Left ventricle myocardium inferior (tissue), 1 donor: ENCODE data around the gene STIMATE. TPM values are rescaled to one million over a fixed set of nuclear protein-coding genes. Genes with fewer than 3 reads are reported as not detected.

Source experiments
- DNase-seq: peaks from one replicate; pipeline ENCODE4 v3.0.0-alpha.2; 2020
- H3K27ac ChIP-seq: fragments of 200-600 bp; replicated peaks from 2 replicates; pipeline ENCODE4 v1.8.0; 2021
- H3K27me3 ChIP-seq: fragments of 200-600 bp; 2 replicates; pipeline ENCODE4 v1.8.0; 2021; ENCODE audit warnings: low read depth
- H3K36me3 ChIP-seq: fragments of 200-600 bp; 2 replicates; pipeline ENCODE4 v1.8.0; 2021
- H3K4me1 ChIP-seq: fragments of 200-600 bp; 2 replicates; pipeline ENCODE4 v1.8.0; 2021
- H3K4me3 ChIP-seq: fragments of 200-600 bp; 2 replicates; pipeline ENCODE4 v1.8.0; 2021; ENCODE audit warnings: mild to moderate bottlenecking, moderate library complexity
- H3K9me3 ChIP-seq: fragments of 200-600 bp; replicated peaks from 2 replicates; pipeline ENCODE4 v1.8.0; 2021
- intact Hi-C: fragments of 100-400 bp; cut with micrococcal nuclease; formaldehyde crosslinking; loops from one replicate; pipeline ENCODE4 v1.11.0; 2022
- total RNA-seq: library from RNA; stranded (reverse); fragmentation: NEBNext Ultra II Directional; extraction: Animal tissue kit (Norgen Biotek cat#: 25700); gene quantifications from one replicate; pipeline ENCODE4 v1.2.1, GENCODE V29; 2021
- TF ChIP-seq, protein P1 (sequence below): fragments of 200-600 bp; IDR thresholded peaks from 2 replicates; pipeline ENCODE4 v1.8.0; 2021; ENCODE audit warnings: antibody characterized with exemption, mild to moderate bottlenecking, borderline replicate concordance
- donor health status: DM: no; HTN: yes; CAD: no; lungs with severe emphysema.

Gene STIMATE
- total RNA-seq, 1 donor from 2014 or later: 6.3 TPM

- Histone ChIP-seq H3K27me3 (no peaks in the 10 kb centered on the region), H3K9me3 (no peaks in the 10 kb centered on the region), H3K4me3 (no peak overlapping the region), H3K27ac (no peak overlapping the region), H3K36me3 (peaks cover 17% of the 10 kb centered on the region), H3K4me1 (no peaks in the 10 kb centered on the region)
- DNase-seq: no peak
- intact Hi-C loops: no loop called here
- TF ChIP-seq, protein P1, sequence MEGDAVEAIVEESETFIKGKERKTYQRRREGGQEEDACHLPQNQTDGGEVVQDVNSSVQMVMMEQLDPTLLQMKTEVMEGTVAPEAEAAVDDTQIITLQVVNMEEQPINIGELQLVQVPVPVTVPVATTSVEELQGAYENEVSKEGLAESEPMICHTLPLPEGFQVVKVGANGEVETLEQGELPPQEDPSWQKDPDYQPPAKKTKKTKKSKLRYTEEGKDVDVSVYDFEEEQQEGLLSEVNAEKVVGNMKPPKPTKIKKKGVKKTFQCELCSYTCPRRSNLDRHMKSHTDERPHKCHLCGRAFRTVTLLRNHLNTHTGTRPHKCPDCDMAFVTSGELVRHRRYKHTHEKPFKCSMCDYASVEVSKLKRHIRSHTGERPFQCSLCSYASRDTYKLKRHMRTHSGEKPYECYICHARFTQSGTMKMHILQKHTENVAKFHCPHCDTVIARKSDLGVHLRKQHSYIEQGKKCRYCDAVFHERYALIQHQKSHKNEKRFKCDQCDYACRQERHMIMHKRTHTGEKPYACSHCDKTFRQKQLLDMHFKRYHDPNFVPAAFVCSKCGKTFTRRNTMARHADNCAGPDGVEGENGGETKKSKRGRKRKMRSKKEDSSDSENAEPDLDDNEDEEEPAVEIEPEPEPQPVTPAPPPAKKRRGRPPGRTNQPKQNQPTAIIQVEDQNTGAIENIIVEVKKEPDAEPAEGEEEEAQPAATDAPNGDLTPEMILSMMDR: no peak
Observed at GRCh38 chr3:52877085-52877484, 20.3 kb downstream of the STIMATE start.

- H3K9me3 ChIP-seq: no peaks in the 10 kb centered on the region
- intact Hi-C loops: no loop called here
- H3K36me3 ChIP-seq: peaks cover 10% of the 10 kb centered on the region
- TF ChIP-seq, protein P1: no peak
- no peak overlapping the region for H3K4me3 ChIP-seq
- H3K27ac ChIP-seq: no peak overlapping the region
- H3K4me1 ChIP-seq: no peaks in the 10 kb centered on the region
- no peaks in the 10 kb centered on the region for H3K27me3 ChIP-seq
- no peak for DNase-seq
Observed at GRCh38 chr3:52874864-52875587, 22.3 kb downstream of the STIMATE start.

DNA sequence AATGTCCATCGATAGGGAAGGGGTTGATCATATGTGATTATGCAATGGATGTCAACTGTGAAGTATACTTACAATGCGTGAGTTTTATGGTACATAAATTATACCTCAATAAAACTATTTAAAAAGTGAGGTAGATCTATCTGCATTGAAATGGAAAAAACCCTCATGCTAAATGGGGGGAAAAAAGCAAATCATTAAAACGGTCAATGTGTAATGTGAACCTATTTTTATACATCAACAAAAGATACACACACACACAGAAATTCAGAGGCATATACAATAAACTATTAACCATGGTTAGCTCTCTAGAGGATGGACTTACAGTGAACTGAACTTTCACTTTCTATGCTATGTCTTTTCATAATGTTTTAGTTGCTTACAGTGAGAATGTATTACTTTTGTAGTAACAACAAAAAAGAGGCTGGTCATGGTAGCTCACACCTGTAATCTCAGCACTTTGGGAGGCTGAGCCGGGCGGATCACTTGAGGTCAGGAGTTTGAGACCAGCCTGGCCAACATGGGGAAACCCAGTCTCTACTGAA lies 23.1 kb downstream of the STIMATE start:
- Histone ChIP-seq H3K27me3 (no peaks in the 10 kb centered on the region), H3K4me3 (no peak overlapping the region), H3K9me3 (no peaks in the 10 kb centered on the region), H3K4me1 (no peaks in the 10 kb centered on the region), H3K27ac (no peak overlapping the region), H3K36me3 (peaks cover 6% of the 10 kb centered on the region)
- DNase-seq: no peak
- intact Hi-C loops: no loop called here
- TF ChIP-seq, protein P1: no peak

DNA sequence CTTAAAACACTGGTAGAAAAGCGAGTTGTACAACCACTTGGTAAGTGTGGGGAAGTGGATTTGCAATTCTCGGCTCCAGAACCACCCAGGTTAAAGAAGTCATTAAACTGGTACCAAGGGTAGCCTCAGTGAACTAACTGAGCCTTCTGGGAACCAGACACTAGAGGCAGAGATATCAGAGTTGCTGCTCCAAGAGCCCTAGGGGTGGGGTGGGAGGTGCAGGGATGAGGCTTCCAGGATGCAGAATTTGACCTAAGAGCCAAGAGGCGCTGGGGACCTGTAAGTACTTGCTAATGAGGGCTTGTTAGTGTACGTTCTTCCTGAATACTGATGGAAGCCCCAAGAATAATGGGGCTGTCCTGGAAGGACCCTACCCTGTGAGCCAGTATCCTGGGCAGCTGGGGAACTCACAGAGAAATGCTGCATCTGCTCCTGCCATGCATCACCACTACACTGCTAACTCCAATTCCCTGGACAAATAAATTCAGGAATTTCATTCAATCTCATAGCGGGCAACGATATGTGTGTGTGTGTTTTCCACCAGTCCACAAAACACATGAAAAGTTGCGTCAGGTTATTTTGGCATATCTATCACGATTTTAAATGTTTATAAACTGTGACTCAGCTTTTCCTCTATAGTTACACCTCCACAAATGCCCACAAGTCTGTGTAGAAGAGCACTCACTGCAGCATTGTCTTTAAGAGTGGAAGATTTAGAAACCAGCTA lies 23.8 kb downstream of the STIMATE start:
- no peak overlapping the region for H3K4me3 ChIP-seq
- H3K4me1 ChIP-seq: no peaks in the 10 kb centered on the region
- no peaks in the 10 kb centered on the region for H3K9me3 ChIP-seq
- DNase-seq: no peak
- H3K27me3 ChIP-seq: no peaks in the 10 kb centered on the region
- H3K36me3 ChIP-seq: no peaks in the 10 kb centered on the region
- intact Hi-C loops: no loop called here
- no peak overlapping the region for H3K27ac ChIP-seq
- TF ChIP-seq, protein P1: no peak

DNA sequence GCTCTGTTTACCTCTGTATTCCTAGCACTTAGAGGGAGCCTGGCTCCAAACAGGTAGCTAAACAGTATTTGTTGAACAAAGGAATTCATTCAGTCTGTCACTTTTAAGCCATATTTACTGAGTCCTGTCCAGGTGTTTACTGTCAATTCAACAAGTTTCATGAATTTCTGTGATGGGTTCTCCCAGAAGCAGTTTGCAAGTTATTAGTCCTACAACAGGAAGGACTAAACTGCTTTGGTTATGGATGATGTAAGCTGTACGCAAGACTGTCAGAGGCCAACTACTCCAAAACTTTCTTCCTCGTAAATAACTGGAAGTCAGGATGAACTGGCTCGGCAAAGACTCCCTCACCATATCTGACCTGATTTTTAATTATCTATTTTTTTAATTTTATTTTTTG lies 25.1 kb downstream of the STIMATE start:
- H3K27ac ChIP-seq: no peak overlapping the region
- no peak for DNase-seq
- no peak overlapping the region for H3K4me3 ChIP-seq
- no peaks in the 10 kb centered on the region for H3K36me3 ChIP-seq
- H3K4me1 ChIP-seq: no peaks in the 10 kb centered on the region
- H3K27me3 ChIP-seq: no peaks in the 10 kb centered on the region
- TF ChIP-seq, protein P1: no peak
- no peaks in the 10 kb centered on the region for H3K9me3 ChIP-seq
- intact Hi-C loops: no loop called here
